Panc1 (cell line): Measurements from ENCODE around the gene C1orf105.

ENCODE experiments used
- CTCF ChIP-seq: fragments of 450-650 bp; IDR thresholded peaks from 2 replicates; pipeline ENCODE4 v1.5.1; 2017; ENCODE audit warnings: mild to moderate bottlenecking
- POLR2AphosphoS5 ChIP-seq: IDR thresholded peaks from 2 replicates; pipeline ENCODE4 v1.6.1; 2012; ENCODE audit warnings: mild to moderate bottlenecking, low read depth, low read length, moderate library complexity
- REST ChIP-seq, 2 experiments: IDR thresholded peaks; 2 replicates each; pipeline ENCODE4 v1.6.1; 2011 to 2012; ENCODE audit warnings: low read depth in 2 of 2, control low read depth in 1 of 2, low read length in 1 of 2, mild to moderate bottlenecking in 1 of 2, moderate library complexity in 1 of 2; ENCODE audit not compliant: insufficient read depth in 1 of 2
- SIN3A ChIP-seq: IDR thresholded peaks from 2 replicates; pipeline ENCODE4 v1.6.1; 2012; ENCODE audit warnings: low read depth, mild to moderate bottlenecking, low read length, moderate library complexity, borderline replicate concordance; ENCODE audit not compliant: insufficient read depth
- TCF7L2 ChIP-seq: IDR thresholded peaks from 2 replicates; pipeline ENCODE4 v1.6.1; 2011; ENCODE audit warnings: mild to moderate bottlenecking, low read depth, low read length, inconsistent platforms

- TF ChIP-seq CTCF (no peak), POLR2AphosphoS5 (no peak), REST (IDR thresholded peaks at IDR 0.05; ENCODE audit: insufficient read depth in 1 of 2, low read depth in 2 of 2, low read length in 1 of 2) (no peak), TCF7L2 (no peak), SIN3A (no peak)
These were observed 47.0 kb downstream of the C1orf105 start for GRCh38 chr1:172467446-172467845.
